ENCODE measurements around the gene PRIMA1.

Gene PRIMA1

GRCh38 chr14:93691042-93691780 is 97.1 kb downstream of the PRIMA1 start:
- no peak for TF ChIP-seq CTCF (conservative IDR thresholded peaks at IDR 0.05; ENCODE audit: low read depth, low read length)
- DNase-seq (ENCODE audit: low read depth), result no peak
- no peak overlapping the region for H3K4me3 ChIP-seq (ENCODE audit: low read length)

GRCh38 chr14:93690146-93690545 is 98.1 kb downstream of the PRIMA1 start:
- no peak overlapping the region for H3K4me3 ChIP-seq (ENCODE audit: low read length)
- no peak for TF ChIP-seq CTCF (conservative IDR thresholded peaks at IDR 0.05; ENCODE audit: low read depth, low read length)
- DNase-seq (ENCODE audit: low read depth), result no peak

- no peak for DNase-seq (ENCODE audit: low read depth)
- H3K4me3 ChIP-seq (ENCODE audit: low read length), result no peak overlapping the region
- TF ChIP-seq CTCF (conservative IDR thresholded peaks at IDR 0.05; ENCODE audit: low read depth, low read length), result no peak
Observed at GRCh38 chr14:93688820-93689219, 99.5 kb downstream of the PRIMA1 start.

GRCh38 chr14:93688239-93688666 is 100.0 kb downstream of the PRIMA1 start:
- no peak overlapping the region for H3K4me3 ChIP-seq (ENCODE audit: low read length)
- TF ChIP-seq CTCF (conservative IDR thresholded peaks at IDR 0.05; ENCODE audit: low read depth, low read length), result no peak
- no peak for DNase-seq (ENCODE audit: low read depth)

- TF ChIP-seq CTCF (conservative IDR thresholded peaks at IDR 0.05; ENCODE audit: low read depth, low read length), result no peak
- H3K4me3 ChIP-seq (ENCODE audit: low read length), result no peak overlapping the region
- DNase-seq (ENCODE audit: low read depth), result no peak
Observed at GRCh38 chr14:93686268-93686667, 102.0 kb downstream of the PRIMA1 start.

GRCh38 chr14:93685121-93685895 is 103.0 kb downstream of the PRIMA1 start:
- H3K4me3 ChIP-seq (ENCODE audit: low read length), result no peak overlapping the region
- no peak for TF ChIP-seq CTCF (conservative IDR thresholded peaks at IDR 0.05; ENCODE audit: low read depth, low read length)

GRCh38 chr14:93683226-93683625 is 105.1 kb downstream of the PRIMA1 start:
- H3K4me3 ChIP-seq (ENCODE audit: low read length), result no peak overlapping the region
- DNase-seq (ENCODE audit: low read depth), result no peak
- no peak for TF ChIP-seq CTCF (conservative IDR thresholded peaks at IDR 0.05; ENCODE audit: low read depth, low read length)

More at GRCh38 chr14:93685121-93685895, 103.0 kb downstream of the PRIMA1 start:
- DNase-seq (ENCODE audit: low read depth), result no peak
